Suprapubic skin (tissue), 4 donors: ENCODE measurements around the gene MKLN1.

ENCODE experiments used
- CTCF ChIP-seq, 2 donors: fragments of 200-600 bp in 1 of 2; fragments of 450-650 bp in 1 of 2; sonication (generic) in 1 of 2; IDR thresholded peaks; one replicate each; pipeline ENCODE4 v1.5.1; 2016 to 2019; ENCODE audit warnings: antibody characterized with exemption in 2 of 2, mild to moderate bottlenecking in 1 of 2, moderate library complexity in 1 of 2
- POLR2A ChIP-seq, 2 donors: fragments of 450-650 bp; IDR thresholded peaks; one replicate each; pipeline ENCODE4 v1.6.1; 2017; ENCODE audit warnings: antibody characterized with exemption in 2 of 2, mild to moderate bottlenecking in 2 of 2, moderate library complexity in 2 of 2
- POLR2AphosphoS5 ChIP-seq, 3 donors: sonication (generic); formaldehyde crosslinking; IDR thresholded peaks; one replicate each; pipeline ENCODE4 v1.6.1; 2017; ENCODE audit warnings: antibody characterized with exemption in 3 of 3

GRCh38 chr7:131388126-131388525, 60.5 kb downstream of the MKLN1 start:
- TF ChIP-seq POLR2A (IDR thresholded peaks at IDR 0.05) (no peak), CTCF (IDR thresholded peaks at IDR 0.05) (no peak), POLR2AphosphoS5 (IDR thresholded peaks at IDR 0.05) (no peak)
